ENCODE results near the gene PER1. TPM values are rescaled to one million over a fixed set of nuclear protein-coding genes. Genes with fewer than 3 reads are reported as not detected.
A peak's percentile ranks its signal among the peaks of the same experiment; 100 is the strongest.

PER1 gene
- total RNA-seq, 4 donors from 2014 or later, result 20.0 to 396 (median 163) TPM

GRCh38 chr17:8128125-8128784 is 23.9 kb downstream of the PER1 start:
- H3K36me3 ChIP-seq, result no peaks in the 10 kb centered on the region
- peaks cover 0 to 18% of the 10 kb centered on the region in 2 donors for H3K4me1 ChIP-seq
- intact Hi-C loops (cut with DNase I; ENCODE audit: low total_unique reads), result loop anchor here (10.0 kb wide), 1 partner anchor 57 kb away; no protein-coding TSS in a partner anchor
- no peak overlapping the region for H3K4me3 ChIP-seq
- H3K27ac ChIP-seq, result no peak overlapping the region
- TF ChIP-seq CTCF (IDR thresholded peaks at IDR 0.05) (no peak), POLR2A (IDR thresholded peaks at IDR 0.05) (no peak)
- DNase-seq, result no peak
- no peaks in the 10 kb centered on the region for H3K9me3 ChIP-seq
- no peaks in the 10 kb centered on the region for H3K27me3 ChIP-seq

- intact Hi-C loops (cut with DNase I; ENCODE audit: low total_unique reads), result loop anchor here (10.0 kb wide), 1 partner anchor 58 kb away; no protein-coding TSS in a partner anchor
- Histone ChIP-seq H3K36me3 (no peaks in the 10 kb centered on the region), H3K27me3 (no peaks in the 10 kb centered on the region), H3K9me3 (no peaks in the 10 kb centered on the region), H3K27ac (peak overlapping the region; percentile 85 to 90), H3K4me1 (peaks cover 0 to 26% of the 10 kb centered on the region in 2 donors), H3K4me3 (peak overlapping the region; percentile 65)
- TF ChIP-seq POLR2A (IDR thresholded peaks at IDR 0.05) (no peak), CTCF (IDR thresholded peaks at IDR 0.05) (no peak)
- peak; percentile 46 to 56 for DNase-seq
These were observed 25.6 kb downstream of the PER1 start for GRCh38 chr17:8126491-8127066.

- Histone ChIP-seq H3K27ac (peak overlapping the region; percentile 85 to 90), H3K4me3 (peak overlapping the region; percentile 65), H3K36me3 (no peaks in the 10 kb centered on the region), H3K9me3 (no peaks in the 10 kb centered on the region), H3K27me3 (no peaks in the 10 kb centered on the region), H3K4me1 (peaks cover 0 to 31% of the 10 kb centered on the region in 2 donors)
- DNase-seq, result peak in 1 of 2 donors; percentile 55
- TF ChIP-seq POLR2A (IDR thresholded peaks at IDR 0.05), result no peak
- no peak for TF ChIP-seq CTCF (IDR thresholded peaks at IDR 0.05)
- intact Hi-C loops (cut with DNase I; ENCODE audit: low total_unique reads), result loop anchor here (10.0 kb wide), 1 partner anchor 59 kb away; no protein-coding TSS in a partner anchor
These were observed 26.2 kb downstream of the PER1 start for GRCh38 chr17:8125947-8126490.

GRCh38 chr17:8125154-8125946 is 26.9 kb downstream of the PER1 start:
- Histone ChIP-seq H3K27me3 (no peaks in the 10 kb centered on the region), H3K27ac (peak overlapping the region; percentile 85 to 90), H3K36me3 (no peaks in the 10 kb centered on the region), H3K9me3 (no peaks in the 10 kb centered on the region), H3K4me3 (peak overlapping the region; percentile 65), H3K4me1 (peaks cover 0 to 37% of the 10 kb centered on the region in 2 donors)
- peak in 1 of 4 experiments; percentile 24 for TF ChIP-seq CTCF (IDR thresholded peaks at IDR 0.05)
- TF ChIP-seq POLR2A (IDR thresholded peaks at IDR 0.05), result no peak
- intact Hi-C loops (cut with DNase I; ENCODE audit: low total_unique reads), result loop anchor here (10.0 kb wide), 1 partner anchor 59 kb away; no protein-coding TSS in a partner anchor
- DNase-seq, result peak; percentile 88 to 90
